ENCODE data around the gene SIL1. TPM values are rescaled to one million over a fixed set of nuclear protein-coding genes. Genes with fewer than 3 reads are reported as not detected.
A peak's percentile ranks its signal among the peaks of the same experiment; 100 is the strongest.

SIL1 gene
- total and polyA plus RNA-seq, 9 of the 15 experiments (the other 6 are each of a cell fraction or from before 2014, with no cell fraction given), result 1.3 to 30.5 (median 18.1) TPM

GRCh38 chr5:139138809-139139208 is 59.4 kb downstream of the SIL1 start:
- FAIRE-seq, result no peak

GRCh38 chr5:139138109-139138508 is 60.1 kb downstream of the SIL1 start:
- no peaks in the 10 kb centered on the region for H3K9me3 ChIP-seq (replicated peaks; ENCODE audit: control insufficient read depth, insufficient read depth, low read depth, low read length)
- DNase-seq (ENCODE audit: extremely low read depth in 1 of 4, low spot score in 3 of 4) (no peak), ATAC-seq (peak; percentile 48), FAIRE-seq (peak; percentile 15)
- no peak overlapping the region for H2AFZ ChIP-seq (ENCODE audit: low read depth, low read length)
- no peak for TF ChIP-seq STAT6 (CRISPR knock-in tag; IDR thresholded peaks at IDR 0.05)
- no peak for TF ChIP-seq RBFOX2 (IDR thresholded peaks at IDR 0.05; ENCODE audit: low read depth, low read length)
- no peak for TF ChIP-seq ZNF75A (CRISPR knock-in tag; IDR thresholded peaks at IDR 0.05)
- TF ChIP-seq EHMT2 (IDR thresholded peaks at IDR 0.05), result 0 out of 2 replicates have a peak, but pooled peaks have one; percentile 0
- no peak for TF ChIP-seq HES1 (IDR thresholded peaks at IDR 0.05; ENCODE audit: low read depth)
- peaks cover 0 to 8% of the 10 kb centered on the region in 2 experiments; a peak in 1 of 5 replicates for H3K4me1 ChIP-seq (replicated peaks in 1 of 2; ENCODE audit: control insufficient read depth in 2 of 2, insufficient read depth in 2 of 2, low read length in 2 of 2)
- BruUV-seq (replicated peaks), result no TSS peak
- in situ Hi-C loops (cut with MboI), result no loop called here
- peaks cover 15% of the 10 kb centered on the region for H4K20me1 ChIP-seq (replicated peaks; ENCODE audit: control insufficient read depth, insufficient read depth, low read length)
- no peaks in the 10 kb centered on the region for H3K36me3 ChIP-seq (ENCODE audit: control insufficient read depth, insufficient read depth, low read length)
- H3K4me2 ChIP-seq (ENCODE audit: insufficient read depth, low read length), result no peak overlapping the region
- no peak overlapping the region for H3K27ac ChIP-seq (ENCODE audit: extremely low read depth, low read depth, low read length)
- H3K9ac ChIP-seq (ENCODE audit: insufficient read depth in 1 of 2, low read depth in 2 of 2, low read length in 2 of 2), result no peak overlapping the region
- WGBS (ENCODE audit: insufficient coverage, low coverage, missing lambda C conversion rate), result 47% methylated on average over 4 of the region's 4 CpGs
- no peaks in the 10 kb centered on the region for H3K27me3 ChIP-seq (ENCODE audit: control insufficient read depth in 2 of 2, insufficient read depth in 2 of 2, low read length in 2 of 2)
- intact Hi-C loops (cut with micrococcal nuclease), result loop anchor here (5.0 kb wide), 1 partner anchor 496 kb away; no protein-coding TSS in a partner anchor
- ChIA-PET POLR2A (interaction anchor here (0.9 to 1.3 kb wide), 2 partner anchors 9 to 101 kb away, joined by 3 to 6 read pairs; no protein-coding TSS in a partner anchor), CTCF (ENCODE audit: low intra/inter-chr PET ratio) (no interaction called here)
- no peaks in the 10 kb centered on the region for H3K9me1 ChIP-seq (ENCODE audit: control insufficient read depth, insufficient read depth, low read length)
- H3K4me3 ChIP-seq, result no peak overlapping the region
- H3K79me2 ChIP-seq (ENCODE audit: control insufficient read depth, insufficient read depth, low read length), result no peaks in the 10 kb centered on the region

More at GRCh38 chr5:139138809-139139208, 59.4 kb downstream of the SIL1 start:
- Histone ChIP-seq H3K27me3 (ENCODE audit: control insufficient read depth in 2 of 2, insufficient read depth in 2 of 2, low read length in 2 of 2) (no peaks in the 10 kb centered on the region), H3K9ac (ENCODE audit: insufficient read depth in 1 of 2, low read depth in 2 of 2, low read length in 2 of 2) (no peak overlapping the region), H3K27ac (ENCODE audit: extremely low read depth, low read depth, low read length) (no peak overlapping the region), H3K4me3 (no peak overlapping the region), H3K9me1 (ENCODE audit: control insufficient read depth, insufficient read depth, low read length) (no peaks in the 10 kb centered on the region), H4K20me1 (replicated peaks; ENCODE audit: control insufficient read depth, insufficient read depth, low read length) (peaks cover 11% of the 10 kb centered on the region), H2AFZ (ENCODE audit: low read depth, low read length) (no peak overlapping the region), H3K4me2 (ENCODE audit: insufficient read depth, low read length) (no peak overlapping the region), H3K9me3 (replicated peaks; ENCODE audit: control insufficient read depth, insufficient read depth, low read depth, low read length) (no peaks in the 10 kb centered on the region), H3K4me1 (replicated peaks in 1 of 2; ENCODE audit: control insufficient read depth in 2 of 2, insufficient read depth in 2 of 2, low read length in 2 of 2) (peaks cover 0 to 8% of the 10 kb centered on the region in 2 experiments; a peak in 1 of 5 replicates), H3K36me3 (ENCODE audit: control insufficient read depth, insufficient read depth, low read length) (no peaks in the 10 kb centered on the region), H3K79me2 (ENCODE audit: control insufficient read depth, insufficient read depth, low read length) (no peaks in the 10 kb centered on the region)
- no peak for TF ChIP-seq FOXJ3 (CRISPR knock-in tag; IDR thresholded peaks at IDR 0.05)
- no peak for DNase-seq (ENCODE audit: extremely low read depth in 1 of 4, low spot score in 3 of 4)
- 55% methylated on average over 3 of the region's 3 CpGs for whole genome bisulfite sequencing (ENCODE audit: insufficient coverage, low coverage, missing lambda C conversion rate)
- ChIA-PET POLR2A (interaction anchor here (0.7 to 1.3 kb wide), 3 partner anchors 8 to 215 kb away, joined by 3 to 6 read pairs (median 3); no protein-coding TSS in a partner anchor), CTCF (ENCODE audit: low intra/inter-chr PET ratio) (no interaction called here)
- intact Hi-C loops (cut with micrococcal nuclease), result loop anchor here (5.0 kb wide), 1 partner anchor 497 kb away; no protein-coding TSS in a partner anchor
- ATAC-seq, result no peak
- in situ Hi-C loops (cut with MboI), result no loop called here
- BruUV-seq (replicated peaks), result no TSS peak
